DOHH2 (cell line): ENCODE measurements around the gene GCN1.

Source experiments
- EZH2phosphoT487 ChIP-seq: fragments of 200-600 bp; sonication (generic); IDR thresholded peaks from 2 replicates; pipeline ENCODE4 v1.6.1; 2017; ENCODE audit warnings: borderline replicate concordance, mild to moderate bottlenecking, antibody characterized with exemption, low read length, moderate library complexity, mixed read lengths
- TF ChIP-seq, protein P1 (sequence below): fragments of 200-600 bp; sonication (generic); IDR thresholded peaks from one replicate; pipeline ENCODE4 v1.5.1; 2014; ENCODE audit warnings: antibody characterized with exemption, mild to moderate bottlenecking, low read depth, low read length; ENCODE audit not compliant: poor library complexity, severe bottlenecking

DNA sequence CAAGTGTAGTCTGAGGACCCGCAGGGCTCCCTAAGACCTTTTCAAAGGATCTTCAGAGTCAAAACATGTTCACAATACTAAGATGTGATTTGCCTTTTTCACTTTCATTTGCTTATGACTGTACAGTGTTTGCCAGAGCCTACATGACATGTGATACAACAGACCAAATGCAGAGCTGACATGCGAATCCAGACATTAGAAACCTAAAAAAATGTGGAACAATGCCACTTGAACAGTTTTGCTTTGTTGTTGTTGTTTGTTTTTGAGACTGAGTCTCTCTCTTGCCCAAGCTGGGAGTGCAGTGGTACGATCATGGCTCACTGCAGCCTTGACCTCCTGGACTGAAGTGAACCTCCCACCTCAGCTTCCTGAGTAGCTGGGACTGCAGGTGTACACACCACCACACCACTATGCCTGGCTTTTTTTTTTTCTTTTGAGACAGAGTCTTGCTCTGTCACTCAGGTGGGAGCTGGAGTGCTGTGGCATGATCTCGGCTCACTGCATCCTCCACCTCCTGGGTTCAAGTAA is 72.7 kb downstream of the GCN1 start:
- TF ChIP-seq, protein P1, sequence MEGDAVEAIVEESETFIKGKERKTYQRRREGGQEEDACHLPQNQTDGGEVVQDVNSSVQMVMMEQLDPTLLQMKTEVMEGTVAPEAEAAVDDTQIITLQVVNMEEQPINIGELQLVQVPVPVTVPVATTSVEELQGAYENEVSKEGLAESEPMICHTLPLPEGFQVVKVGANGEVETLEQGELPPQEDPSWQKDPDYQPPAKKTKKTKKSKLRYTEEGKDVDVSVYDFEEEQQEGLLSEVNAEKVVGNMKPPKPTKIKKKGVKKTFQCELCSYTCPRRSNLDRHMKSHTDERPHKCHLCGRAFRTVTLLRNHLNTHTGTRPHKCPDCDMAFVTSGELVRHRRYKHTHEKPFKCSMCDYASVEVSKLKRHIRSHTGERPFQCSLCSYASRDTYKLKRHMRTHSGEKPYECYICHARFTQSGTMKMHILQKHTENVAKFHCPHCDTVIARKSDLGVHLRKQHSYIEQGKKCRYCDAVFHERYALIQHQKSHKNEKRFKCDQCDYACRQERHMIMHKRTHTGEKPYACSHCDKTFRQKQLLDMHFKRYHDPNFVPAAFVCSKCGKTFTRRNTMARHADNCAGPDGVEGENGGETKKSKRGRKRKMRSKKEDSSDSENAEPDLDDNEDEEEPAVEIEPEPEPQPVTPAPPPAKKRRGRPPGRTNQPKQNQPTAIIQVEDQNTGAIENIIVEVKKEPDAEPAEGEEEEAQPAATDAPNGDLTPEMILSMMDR, result no peak
- no peak for TF ChIP-seq EZH2phosphoT487
